Fibroblast of skin of right quadriceps (primary cell): ENCODE results near the gene ZCCHC8.

ENCODE experiments used
- DNase-seq: peaks from one replicate; pipeline ENCODE4 v3.0.0-alpha.2; 2013

The ZCCHC8 gene

GRCh38 chr12:122421821-122422729, 78.7 kb downstream of the ZCCHC8 start, which contains the start of gene CLIP1:
CLIP1 (minus strand) TSS chr12:122422669; CDS start chr12:122380452, 42,217 bp downstream.
- DNase-seq, result peak; percentile 75
